Kidney epithelial cell (primary cell): Measurements from ENCODE around the gene GLIPR1L2. TPM values are rescaled to one million over a fixed set of nuclear protein-coding genes. Genes with fewer than 3 reads are reported as not detected.

ENCODE experiments used
- DNase-seq: peaks from one replicate; pipeline ENCODE4 v3.0.0-alpha.2; 2010; ENCODE audit warnings: low read depth
- H3K27me3 ChIP-seq: 2 replicates; pipeline ENCODE4 v1.6.0; 2011; ENCODE audit warnings: low read length; ENCODE audit not compliant: control insufficient read depth, insufficient read depth
- H3K36me3 ChIP-seq: 2 replicates; pipeline ENCODE4 v1.5.1; 2011; ENCODE audit warnings: low read length; ENCODE audit not compliant: control insufficient read depth, insufficient read depth
- H3K4me3 ChIP-seq: 2 replicates; pipeline ENCODE4 v1.5.1; 2011; ENCODE audit warnings: low read depth, mild to moderate bottlenecking, control low read depth, low read length
- CTCF ChIP-seq: IDR thresholded peaks from 2 replicates; pipeline ENCODE4 v1.5.1; 2011; ENCODE audit warnings: mild to moderate bottlenecking, moderate library complexity, low read length, control low read depth, inconsistent platforms; ENCODE audit not compliant: insufficient read depth, poor library complexity, severe bottlenecking
- total RNA-seq: library from RNA; depleted of rRNA; stranded (reverse); fragments of >200 nt; gene quantifications from 2 replicates; pipeline ENCODE4 v1.2.3, GENCODE V29; 2015

GLIPR1L2 gene
- total RNA-seq, 1 donor from 2014 or later, result 0.29 TPM

DNA sequence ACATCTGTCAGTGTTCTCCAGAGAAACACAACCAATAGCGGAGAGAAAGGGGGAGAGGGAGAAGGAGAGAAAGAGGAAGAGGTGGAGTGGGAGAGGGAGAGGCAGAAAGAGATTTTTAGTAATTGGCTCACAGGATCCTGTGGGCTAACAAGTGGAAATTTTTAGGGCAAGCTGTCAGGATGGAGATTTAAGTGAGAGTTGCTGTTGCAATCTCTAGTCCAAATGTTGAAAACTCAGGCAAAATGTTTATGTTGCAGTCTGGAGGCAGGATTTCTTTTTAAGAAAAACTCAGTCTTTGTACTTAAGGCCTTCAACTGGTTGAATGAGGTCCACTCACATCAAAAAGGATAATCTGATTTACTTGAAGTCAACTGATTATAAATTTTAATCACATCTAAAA, 12.5 kb upstream of the GLIPR1L2 start:
- no peak for TF ChIP-seq CTCF

DNA sequence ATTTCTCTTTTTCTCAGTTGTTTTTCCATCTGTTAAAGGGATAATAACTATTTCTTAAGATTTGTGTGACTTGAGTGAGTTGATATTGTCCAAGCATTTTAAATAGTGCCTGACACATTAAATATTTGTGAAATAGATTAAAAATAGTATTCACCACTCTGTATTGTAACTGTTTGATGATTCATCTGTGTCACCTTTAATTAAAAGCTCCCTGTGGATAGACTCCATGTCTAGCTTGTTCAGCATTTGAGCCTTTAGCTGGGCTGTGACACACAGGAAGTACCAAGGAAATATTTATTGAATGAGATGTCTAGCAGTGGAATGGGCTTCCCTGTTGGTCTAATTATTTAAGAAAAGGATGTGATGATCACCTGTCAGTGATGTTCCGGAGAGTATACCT, 1.8 kb upstream of the GLIPR1L2 start:
- peak; percentile 14 for DNase-seq
- Histone ChIP-seq H3K36me3 (no peaks in the 10 kb centered on the region), H3K4me3 (no peak overlapping the region), H3K27me3 (no peaks in the 10 kb centered on the region)
- no peak for TF ChIP-seq CTCF

More for the DNA sequence above, 12.5 kb upstream of the GLIPR1L2 start:
- H3K4me3 ChIP-seq, result no peak overlapping the region
- no peaks in the 10 kb centered on the region for H3K36me3 ChIP-seq
- DNase-seq, result no peak
- H3K27me3 ChIP-seq, result no peaks in the 10 kb centered on the region

DNA sequence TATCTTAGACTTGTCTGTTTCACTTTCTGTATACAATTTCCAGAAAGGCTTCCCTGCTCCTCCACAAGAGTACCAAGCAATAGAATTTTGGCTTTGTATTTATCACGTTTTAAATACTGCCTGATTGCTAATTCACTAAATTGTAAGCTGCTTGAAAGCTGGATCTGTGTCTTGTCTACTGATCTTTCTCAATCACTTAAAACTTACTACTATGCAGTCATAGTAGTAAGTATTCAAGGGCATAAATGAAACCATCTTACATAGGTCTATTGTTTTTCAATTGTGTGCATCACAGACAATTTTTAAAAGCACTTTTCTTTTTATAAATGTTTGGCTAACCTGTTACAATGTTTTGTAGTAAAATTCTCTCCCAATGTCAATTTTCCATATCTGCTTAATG, 1.2 kb upstream of the GLIPR1L2 start:
- no peak for DNase-seq
- no peaks in the 10 kb centered on the region for H3K36me3 ChIP-seq
- no peak overlapping the region for H3K4me3 ChIP-seq
- TF ChIP-seq CTCF, result no peak
- H3K27me3 ChIP-seq, result no peaks in the 10 kb centered on the region

DNA sequence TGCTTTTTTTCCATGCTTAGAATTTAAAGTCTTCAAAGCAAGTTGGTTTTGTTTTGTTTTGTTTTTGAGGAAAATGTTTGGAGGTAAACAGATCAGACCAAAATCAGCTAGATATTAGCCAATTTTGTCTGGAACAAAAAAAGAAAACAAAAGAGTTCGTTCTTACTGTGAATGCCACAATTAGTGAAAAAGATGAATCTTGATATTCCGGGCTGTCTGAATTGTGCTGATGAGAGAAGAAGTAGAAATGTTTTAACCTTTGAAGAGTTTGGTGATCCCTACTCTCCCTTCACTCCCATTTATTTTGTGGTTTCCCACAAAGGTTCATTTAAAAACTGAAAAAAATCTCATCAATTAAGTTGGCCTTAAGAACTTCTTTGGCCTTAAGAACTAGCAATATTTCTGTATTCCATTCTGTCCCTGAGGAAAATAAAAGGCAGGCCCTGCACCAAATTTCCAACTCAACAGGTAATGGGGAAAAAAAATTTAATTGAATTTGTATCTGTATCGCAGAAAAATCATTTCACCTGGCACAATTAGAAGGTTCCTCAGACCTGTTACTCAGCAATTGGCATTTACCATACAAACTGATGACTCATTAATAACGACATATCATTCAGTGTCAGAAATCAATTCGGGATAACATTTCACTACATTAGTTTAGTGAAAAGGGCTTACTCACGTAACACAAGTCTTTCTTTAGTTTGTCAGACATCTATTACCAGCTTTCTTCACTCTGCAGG, 562 bp upstream of the GLIPR1L2 start:
- no peaks in the 10 kb centered on the region for H3K27me3 ChIP-seq
- no peak for TF ChIP-seq CTCF
- DNase-seq, result no peak
- peak overlapping the region; percentile 75 for H3K4me3 ChIP-seq
- no peaks in the 10 kb centered on the region for H3K36me3 ChIP-seq

DNA sequence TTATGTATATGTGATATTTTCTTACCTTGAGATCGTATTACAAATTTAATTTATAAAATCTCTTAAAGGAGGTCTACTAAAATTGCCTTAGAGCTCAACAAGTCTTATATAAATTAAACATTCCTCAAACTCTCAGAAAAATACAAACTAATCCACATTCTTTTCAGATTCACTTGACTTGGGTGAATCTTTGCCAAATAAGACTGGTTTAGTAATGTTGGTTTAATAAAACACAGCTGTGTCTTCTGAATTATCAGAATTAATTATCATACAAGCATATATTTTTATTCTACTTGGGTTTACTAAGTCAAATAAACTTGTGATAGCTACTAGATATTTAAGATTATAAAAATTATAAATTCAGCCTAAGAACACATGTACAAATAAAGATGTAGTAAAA, 13.3 kb downstream of the GLIPR1L2 start:
- H3K27me3 ChIP-seq, result no peaks in the 10 kb centered on the region
- no peak overlapping the region for H3K4me3 ChIP-seq
- no peaks in the 10 kb centered on the region for H3K36me3 ChIP-seq
- no peak for TF ChIP-seq CTCF
- no peak for DNase-seq

GRCh38 chr12:75407683-75408082, 16.8 kb downstream of the GLIPR1L2 start:
- DNase-seq, result no peak
- TF ChIP-seq CTCF, result no peak
- Histone ChIP-seq H3K27me3 (no peaks in the 10 kb centered on the region), H3K36me3 (no peaks in the 10 kb centered on the region), H3K4me3 (no peak overlapping the region)
